ENCODE results near the gene TBC1D2B.
"Not testable (repeated sequence)": the region's sequence is repeated elsewhere in the genome, so short reads cannot be mapped to it uniquely, and the experiment has no call there.

GRCh38 chr15:77973273-77974097 lies 104.0 kb downstream of the TBC1D2B start:
- TF ChIP-seq POLR2A (IDR thresholded peaks at IDR 0.05): not testable (repeated sequence)
- TF ChIP-seq, protein P1, sequence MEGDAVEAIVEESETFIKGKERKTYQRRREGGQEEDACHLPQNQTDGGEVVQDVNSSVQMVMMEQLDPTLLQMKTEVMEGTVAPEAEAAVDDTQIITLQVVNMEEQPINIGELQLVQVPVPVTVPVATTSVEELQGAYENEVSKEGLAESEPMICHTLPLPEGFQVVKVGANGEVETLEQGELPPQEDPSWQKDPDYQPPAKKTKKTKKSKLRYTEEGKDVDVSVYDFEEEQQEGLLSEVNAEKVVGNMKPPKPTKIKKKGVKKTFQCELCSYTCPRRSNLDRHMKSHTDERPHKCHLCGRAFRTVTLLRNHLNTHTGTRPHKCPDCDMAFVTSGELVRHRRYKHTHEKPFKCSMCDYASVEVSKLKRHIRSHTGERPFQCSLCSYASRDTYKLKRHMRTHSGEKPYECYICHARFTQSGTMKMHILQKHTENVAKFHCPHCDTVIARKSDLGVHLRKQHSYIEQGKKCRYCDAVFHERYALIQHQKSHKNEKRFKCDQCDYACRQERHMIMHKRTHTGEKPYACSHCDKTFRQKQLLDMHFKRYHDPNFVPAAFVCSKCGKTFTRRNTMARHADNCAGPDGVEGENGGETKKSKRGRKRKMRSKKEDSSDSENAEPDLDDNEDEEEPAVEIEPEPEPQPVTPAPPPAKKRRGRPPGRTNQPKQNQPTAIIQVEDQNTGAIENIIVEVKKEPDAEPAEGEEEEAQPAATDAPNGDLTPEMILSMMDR (IDR thresholded peaks at IDR 0.05): not testable (repeated sequence)
